NCI-H446 (cell line): Measurements from ENCODE around the gene PRELID3B.

ENCODE experiments used
- DNase-seq, 2 experiments: peaks; one replicate each; lab custom pipeline; 2025; lab: John Stamatoyannopoulos, UW

PRELID3B gene

GRCh38 chr20:59010321-59010994 is 32.1 kb downstream of the PRELID3B start:
- DNase-seq, result no peak

GRCh38 chr20:59008715-59009336 is 33.8 kb downstream of the PRELID3B start:
- no peak for DNase-seq

- no peak for DNase-seq
These were observed 34.7 kb downstream of the PRELID3B start for GRCh38 chr20:59007665-59008511.

- no peak for DNase-seq
These were observed 35.5 kb downstream of the PRELID3B start, which contains the start of gene CTSZ for GRCh38 chr20:59006864-59007664. CTSZ (minus strand) TSS chr20:59007254; CDS start chr20:59007128, 126 bp downstream.

- no peak for DNase-seq
These were observed 36.3 kb downstream of the PRELID3B start for GRCh38 chr20:59006167-59006863.

GRCh38 chr20:59005523-59006166 is 36.9 kb downstream of the PRELID3B start:
- no peak for DNase-seq

GRCh38 chr20:59004763-59005522 is 37.6 kb downstream of the PRELID3B start:
- DNase-seq, result no peak

- DNase-seq, result no peak
These were observed 38.2 kb downstream of the PRELID3B start for GRCh38 chr20:59004493-59004762.

- no peak for DNase-seq
These were observed 38.6 kb downstream of the PRELID3B start for GRCh38 chr20:59003836-59004492.

- no peak for DNase-seq
These were observed 39.6 kb downstream of the PRELID3B start for GRCh38 chr20:59002874-59003399.

GRCh38 chr20:59002388-59002787 is 40.2 kb downstream of the PRELID3B start:
- no peak for DNase-seq

- no peak for DNase-seq
These were observed 41.0 kb downstream of the PRELID3B start for GRCh38 chr20:59001449-59002171.

- no peak for DNase-seq
These were observed 41.5 kb downstream of the PRELID3B start for GRCh38 chr20:59001068-59001448.

- no peak for DNase-seq
These were observed 42.3 kb downstream of the PRELID3B start for GRCh38 chr20:59000326-59000725.

- no peak for DNase-seq
These were observed 43.9 kb downstream of the PRELID3B start for GRCh38 chr20:58998656-58999055.

GRCh38 chr20:58997141-58997770 is 45.3 kb downstream of the PRELID3B start:
- no peak for DNase-seq

GRCh38 chr20:58996226-58996611 is 46.4 kb downstream of the PRELID3B start:
- DNase-seq, result no peak

- no peak for DNase-seq
These were observed 46.9 kb downstream of the PRELID3B start for GRCh38 chr20:58995461-58996225.
